ENCODE measurements around the gene ZNF723.
"Not testable (repeated sequence)": the region's sequence is repeated elsewhere in the genome, so short reads cannot be mapped to it uniquely, and the experiment has no call there.

ZNF723 gene

DNA sequence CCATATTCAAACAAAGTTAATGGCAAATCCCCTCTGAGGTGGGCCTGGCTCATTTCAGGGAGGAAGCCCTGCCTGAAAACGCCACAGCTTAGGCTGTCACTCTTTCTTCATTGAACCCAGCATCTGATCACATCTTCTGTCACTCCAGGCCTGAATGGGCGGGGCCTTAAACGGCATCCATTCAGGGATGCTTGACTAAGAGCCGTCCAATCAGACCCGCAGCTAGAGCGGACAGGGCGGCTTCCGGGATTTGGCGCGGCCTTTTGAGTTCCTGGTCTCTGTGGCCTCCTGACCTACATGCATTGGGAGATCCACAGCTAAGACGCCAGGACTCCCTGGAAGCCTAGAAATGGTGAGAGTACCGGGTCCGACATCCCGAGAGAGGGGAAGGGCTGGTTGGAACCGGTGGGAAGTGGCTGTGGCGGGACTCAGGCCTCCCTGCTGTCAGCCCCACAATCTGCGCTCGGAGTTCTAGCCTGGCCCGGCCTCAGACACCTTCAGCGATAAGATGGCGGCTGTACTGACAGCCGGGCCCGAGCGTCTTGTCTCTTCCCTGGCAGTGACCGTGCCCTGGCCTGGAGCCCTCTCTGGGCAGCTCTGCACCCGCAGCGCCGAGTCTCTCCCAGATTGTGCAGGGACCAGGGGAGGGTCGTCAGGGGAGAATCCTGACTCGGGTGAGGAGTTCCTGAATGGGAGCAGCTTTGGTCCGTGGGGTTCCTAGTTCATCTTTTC is at the start of gene ZNF723:
TSS of gene ZNF723 (plus strand) at position 261 of the 732 bp plus-strand sequence. CDS start at position 350, 89 bp downstream.
- no peak for DNase-seq

- no peak for DNase-seq
Measured at GRCh38 chr19:22783651-22784410, 48.3 kb upstream of the ZNF723 start, which contains the start of gene ZNF99. Gene ZNF99 (minus strand): TSS chr19:22784151. CDS start chr19:22784016, 135 bp downstream.

DNA sequence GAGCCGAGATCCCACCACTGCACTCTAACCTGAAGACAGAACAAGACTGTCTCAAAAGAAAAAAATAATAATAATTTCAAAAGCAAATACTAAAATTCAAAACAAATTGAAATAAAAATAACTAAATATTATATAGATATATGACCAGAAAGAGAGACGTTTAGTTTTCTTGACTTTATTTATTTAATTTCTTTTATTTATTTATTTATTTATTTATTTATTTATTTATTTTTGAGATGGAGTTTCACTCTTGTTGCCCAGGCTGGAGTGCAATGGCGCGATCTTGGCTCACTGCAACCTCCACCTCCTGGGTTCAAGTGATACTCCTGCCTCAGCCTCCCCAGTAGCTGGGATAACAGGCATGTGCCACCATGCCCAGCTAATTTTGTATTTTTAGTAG is 39.2 kb upstream of the ZNF723 start:
- not testable (repeated sequence) for DNase-seq

DNA sequence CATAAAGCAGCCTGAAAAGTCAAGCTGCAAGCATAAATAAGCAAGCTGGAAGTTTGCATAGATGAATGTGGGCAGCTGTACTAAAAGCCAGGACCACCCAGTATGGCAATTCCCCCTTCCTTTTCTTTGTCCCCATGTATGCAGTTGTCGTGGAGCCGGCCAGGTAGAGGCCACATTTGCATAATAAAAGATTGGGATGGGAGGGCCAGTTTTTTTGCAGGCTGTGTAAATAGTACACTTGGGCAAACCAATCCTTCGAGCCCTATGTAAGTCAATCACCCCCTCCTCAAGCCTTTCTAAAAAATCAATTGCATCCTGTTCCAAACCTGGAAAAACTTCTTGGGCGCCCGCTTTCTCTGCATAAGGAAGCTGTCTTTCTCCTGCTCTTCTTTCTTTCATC is 35.1 kb upstream of the ZNF723 start:
- no peak for DNase-seq

DNA sequence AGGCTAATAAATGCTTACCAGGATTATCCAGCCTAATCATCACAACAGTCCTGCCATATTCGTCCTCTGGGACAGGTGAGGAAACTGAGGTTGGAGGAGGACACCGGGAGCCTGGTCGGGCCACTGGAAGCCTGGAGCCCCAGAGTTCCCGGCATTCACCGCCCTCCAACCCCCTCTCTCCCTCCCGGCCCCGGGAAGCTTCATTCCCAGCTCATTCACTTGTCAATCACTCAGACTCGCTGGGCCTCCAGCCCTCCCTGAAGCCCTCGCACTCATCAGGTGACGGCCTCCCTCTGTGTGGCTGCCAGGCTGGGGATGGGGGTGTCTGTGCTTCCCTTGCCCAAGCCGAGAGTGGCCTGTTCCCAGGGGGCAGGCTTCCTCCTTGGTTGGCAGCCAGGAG is 25.7 kb upstream of the ZNF723 start:
- no peak for DNase-seq

- no peak for DNase-seq
Measured at GRCh38 chr19:22807061-22807835, 24.8 kb upstream of the ZNF723 start.

DNA sequence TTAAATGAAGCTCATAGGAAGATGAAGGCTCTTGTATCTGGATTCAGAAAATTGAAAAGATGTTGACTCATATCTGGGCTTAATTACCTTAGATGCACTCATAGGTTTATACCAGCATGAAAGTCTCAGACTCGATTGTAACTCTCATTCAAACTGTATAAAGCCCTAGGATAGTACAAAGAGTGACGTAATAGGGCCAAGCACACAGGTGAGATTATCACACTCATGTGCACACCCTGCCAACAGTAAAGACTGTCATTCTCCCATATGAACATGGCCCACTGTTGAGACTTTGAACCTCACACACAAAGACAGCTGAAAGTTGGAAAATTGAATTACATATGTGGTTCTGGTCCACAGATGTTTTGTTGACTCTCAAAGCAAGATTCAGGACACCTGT is 18.0 kb upstream of the ZNF723 start:
- DNase-seq: no peak

- no peak for DNase-seq
Measured at GRCh38 chr19:22831211-22831610, 880 bp upstream of the ZNF723 start.

GRCh38 chr19:22857713-22858320 is 25.7 kb downstream of the ZNF723 start:
- not testable (repeated sequence) for DNase-seq

GRCh38 chr19:22882797-22883196 is 50.7 kb downstream of the ZNF723 start:
- DNase-seq: peak; percentile 4

DNA sequence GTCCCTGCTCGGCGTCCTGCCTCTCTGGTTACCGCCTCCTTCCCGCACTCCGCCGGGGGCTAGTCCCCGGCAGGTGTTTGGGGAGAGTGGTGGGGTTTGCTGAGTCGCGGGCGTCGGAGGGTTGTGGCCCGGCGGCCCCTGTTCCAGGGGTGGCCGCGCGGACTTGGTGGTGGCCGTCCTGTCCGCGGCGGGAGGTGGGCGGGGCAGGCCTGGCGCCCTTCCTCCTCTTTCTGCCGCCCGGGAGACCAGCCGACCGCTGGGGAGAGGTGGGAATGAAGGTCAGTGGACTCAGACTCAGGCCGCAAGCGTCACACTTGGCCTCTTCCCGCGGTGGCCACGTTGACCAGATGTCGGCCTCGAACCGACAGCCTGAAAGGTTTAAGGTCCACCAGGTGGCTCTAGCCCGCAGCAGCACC is 61.8 kb downstream of the ZNF723 start:
- DNase-seq: no peak

DNA sequence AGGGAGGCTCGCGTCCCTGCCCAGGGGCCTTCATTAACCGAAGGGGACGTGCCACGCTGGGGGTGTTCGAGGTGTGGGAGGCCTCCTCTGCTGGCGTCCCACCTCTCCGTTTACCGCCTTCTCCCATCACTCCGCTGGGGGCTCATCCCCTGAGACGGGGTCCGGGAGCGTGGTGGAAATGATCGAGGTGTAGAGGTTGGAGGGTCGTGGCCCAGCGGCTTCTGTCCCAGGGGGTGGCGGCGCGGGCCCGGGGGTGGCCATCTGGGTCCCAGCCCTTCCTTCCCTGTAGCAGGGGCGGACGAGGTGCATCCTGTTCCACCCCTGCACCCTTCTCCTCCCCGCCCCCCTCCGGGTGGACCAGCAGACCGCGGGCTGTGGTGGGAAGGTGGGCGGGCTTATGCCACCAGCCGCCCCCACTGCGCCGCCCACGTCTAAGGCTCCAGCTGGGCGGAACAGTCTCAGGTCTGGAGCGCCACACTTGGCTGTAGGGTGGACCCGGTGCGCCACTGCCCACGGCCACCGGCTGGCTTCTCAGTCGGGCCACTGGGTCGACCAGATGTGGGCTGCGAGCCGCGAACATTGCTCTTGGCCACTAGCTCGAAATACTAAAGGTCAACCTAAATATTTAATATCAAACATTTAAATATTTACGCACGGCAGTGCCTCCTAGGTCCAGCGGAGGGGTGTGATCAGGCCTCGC is 69.5 kb downstream of the ZNF723 start:
- DNase-seq: no peak
